HepG2 (cell line): ENCODE measurements around the gene LHPP.

Experiments
- ADNP ChIP-seq: sonication (generic); formaldehyde crosslinking; IDR thresholded peaks from 2 replicates; pipeline ENCODE4 v1.4.0; 2020; ENCODE audit warnings: missing genetic modification reagents
- EP300 ChIP-seq, 3 experiments: sonication (generic) in 1 of 3; formaldehyde crosslinking in 1 of 3; IDR thresholded peaks; 2 replicates each; pipeline versions ENCODE4 v1.5.1 to v1.6.1; 2011 to 2020; ENCODE audit warnings: low read depth in 2 of 3, low read length in 2 of 3, borderline replicate concordance in 1 of 3, improper control_type of control experiment in 1 of 3, mild to moderate bottlenecking in 1 of 3, missing genetic modification reagents in 1 of 3, moderate library complexity in 1 of 3
- EZH2 ChIP-seq: conservative IDR thresholded peaks from 2 replicates; pipeline ENCODE4 v1.6.1; 2012; ENCODE audit warnings: mild to moderate bottlenecking, low read depth, low read length, moderate library complexity
- GABPB1 ChIP-seq: IDR thresholded peaks from 2 replicates; pipeline ENCODE4 v1.6.1; 2016; ENCODE audit warnings: mild to moderate bottlenecking, missing genetic modification reagents, moderate library complexity, missing compliant biosample characterization
- MATR3 ChIP-seq: sonication (generic); formaldehyde crosslinking; IDR thresholded peaks from 2 replicates; pipeline ENCODE4 v1.4.0; 2020; ENCODE audit warnings: missing genetic modification reagents
- NCOR1 ChIP-seq: fragments of 200-600 bp; sonication (generic); IDR thresholded peaks from 2 replicates; pipeline ENCODE4 v1.7.0; 2017; ENCODE audit warnings: antibody characterized with exemption, low read length, borderline replicate concordance
- PHB2 ChIP-seq: fragments of 450-650 bp; IDR thresholded peaks from 2 replicates; pipeline ENCODE4 v1.6.1; 2018; ENCODE audit not compliant: partially characterized antibody
- POLR2A ChIP-seq, 2 experiments: IDR thresholded peaks; 2 replicates each; pipeline ENCODE4 v1.6.1; 2011; ENCODE audit warnings: low read depth in 2 of 2, low read length in 2 of 2, mild to moderate bottlenecking in 1 of 2, moderate library complexity in 1 of 2; ENCODE audit not compliant: insufficient read depth in 1 of 2
- REST ChIP-seq, 2 experiments: IDR thresholded peaks; 2 replicates each; pipeline ENCODE4 v1.6.1; 2011 to 2012; ENCODE audit warnings: low read length in 2 of 2, borderline replicate concordance in 1 of 2, low read depth in 1 of 2, mild to moderate bottlenecking in 1 of 2, moderate library complexity in 1 of 2
- ZNF33B ChIP-seq: sonication (generic); formaldehyde crosslinking; IDR thresholded peaks from 2 replicates; pipeline ENCODE4 v1.5.1; 2020; ENCODE audit warnings: mild to moderate bottlenecking, missing genetic modification reagents
- ZNF782 ChIP-seq: sonication (generic); formaldehyde crosslinking; IDR thresholded peaks from 2 replicates; pipeline ENCODE4 v1.4.0; 2020; ENCODE audit warnings: missing genetic modification reagents, mild to moderate bottlenecking, borderline replicate concordance
- TF ChIP-seq, protein P1 (sequence below): sonication (generic); formaldehyde crosslinking; IDR thresholded peaks from 2 replicates; pipeline ENCODE4 v1.4.0; 2020; ENCODE audit warnings: mild to moderate bottlenecking, missing genetic modification reagents
- TF ChIP-seq, protein P2 (sequence below): sonication (generic); formaldehyde crosslinking; IDR thresholded peaks from 2 replicates; pipeline ENCODE4 v1.4.0; 2020; ENCODE audit warnings: missing genetic modification reagents

DNA sequence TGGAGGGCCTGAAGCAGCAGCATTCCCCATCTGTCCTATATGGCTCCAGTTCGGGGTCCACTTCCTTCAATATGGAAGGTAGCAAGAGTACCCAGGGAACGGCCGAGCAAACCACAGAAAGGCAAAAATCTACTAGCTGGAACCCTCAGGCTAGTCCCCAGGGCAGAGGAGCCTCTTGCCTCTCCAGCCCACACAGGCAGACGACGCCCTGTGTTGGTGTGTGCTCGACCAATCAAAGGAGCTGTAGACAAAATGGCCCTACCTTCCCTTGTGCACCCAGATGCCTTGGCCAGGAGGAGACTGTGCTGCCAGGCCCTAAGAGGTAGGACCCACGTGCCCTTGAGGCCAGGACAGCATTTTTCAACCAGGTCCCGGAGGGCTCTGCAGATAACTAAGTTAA lies 191.1 kb downstream of the LHPP start:
- TF ChIP-seq EZH2 = no peak
- no peak for TF ChIP-seq MATR3 (CRISPR knock-in tag)
- TF ChIP-seq, protein P1, sequence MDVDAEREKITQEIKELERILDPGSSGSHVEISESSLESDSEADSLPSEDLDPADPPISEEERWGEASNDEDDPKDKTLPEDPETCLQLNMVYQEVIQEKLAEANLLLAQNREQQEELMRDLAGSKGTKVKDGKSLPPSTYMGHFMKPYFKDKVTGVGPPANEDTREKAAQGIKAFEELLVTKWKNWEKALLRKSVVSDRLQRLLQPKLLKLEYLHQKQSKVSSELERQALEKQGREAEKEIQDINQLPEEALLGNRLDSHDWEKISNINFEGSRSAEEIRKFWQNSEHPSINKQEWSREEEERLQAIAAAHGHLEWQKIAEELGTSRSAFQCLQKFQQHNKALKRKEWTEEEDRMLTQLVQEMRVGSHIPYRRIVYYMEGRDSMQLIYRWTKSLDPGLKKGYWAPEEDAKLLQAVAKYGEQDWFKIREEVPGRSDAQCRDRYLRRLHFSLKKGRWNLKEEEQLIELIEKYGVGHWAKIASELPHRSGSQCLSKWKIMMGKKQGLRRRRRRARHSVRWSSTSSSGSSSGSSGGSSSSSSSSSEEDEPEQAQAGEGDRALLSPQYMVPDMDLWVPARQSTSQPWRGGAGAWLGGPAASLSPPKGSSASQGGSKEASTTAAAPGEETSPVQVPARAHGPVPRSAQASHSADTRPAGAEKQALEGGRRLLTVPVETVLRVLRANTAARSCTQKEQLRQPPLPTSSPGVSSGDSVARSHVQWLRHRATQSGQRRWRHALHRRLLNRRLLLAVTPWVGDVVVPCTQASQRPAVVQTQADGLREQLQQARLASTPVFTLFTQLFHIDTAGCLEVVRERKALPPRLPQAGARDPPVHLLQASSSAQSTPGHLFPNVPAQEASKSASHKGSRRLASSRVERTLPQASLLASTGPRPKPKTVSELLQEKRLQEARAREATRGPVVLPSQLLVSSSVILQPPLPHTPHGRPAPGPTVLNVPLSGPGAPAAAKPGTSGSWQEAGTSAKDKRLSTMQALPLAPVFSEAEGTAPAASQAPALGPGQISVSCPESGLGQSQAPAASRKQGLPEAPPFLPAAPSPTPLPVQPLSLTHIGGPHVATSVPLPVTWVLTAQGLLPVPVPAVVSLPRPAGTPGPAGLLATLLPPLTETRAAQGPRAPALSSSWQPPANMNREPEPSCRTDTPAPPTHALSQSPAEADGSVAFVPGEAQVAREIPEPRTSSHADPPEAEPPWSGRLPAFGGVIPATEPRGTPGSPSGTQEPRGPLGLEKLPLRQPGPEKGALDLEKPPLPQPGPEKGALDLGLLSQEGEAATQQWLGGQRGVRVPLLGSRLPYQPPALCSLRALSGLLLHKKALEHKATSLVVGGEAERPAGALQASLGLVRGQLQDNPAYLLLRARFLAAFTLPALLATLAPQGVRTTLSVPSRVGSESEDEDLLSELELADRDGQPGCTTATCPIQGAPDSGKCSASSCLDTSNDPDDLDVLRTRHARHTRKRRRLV (CRISPR knock-in tag) = no peak
- TF ChIP-seq NCOR1 = no peak
- no peak for TF ChIP-seq REST (IDR thresholded peaks at IDR 0.05; ENCODE audit: borderline replicate concordance in 1 of 2, low read depth in 1 of 2, low read length in 2 of 2)
- TF ChIP-seq ZNF33B (CRISPR knock-in tag) = no peak
- no peak for TF ChIP-seq GABPB1 (CRISPR knock-in tag)
- TF ChIP-seq, protein P2, sequence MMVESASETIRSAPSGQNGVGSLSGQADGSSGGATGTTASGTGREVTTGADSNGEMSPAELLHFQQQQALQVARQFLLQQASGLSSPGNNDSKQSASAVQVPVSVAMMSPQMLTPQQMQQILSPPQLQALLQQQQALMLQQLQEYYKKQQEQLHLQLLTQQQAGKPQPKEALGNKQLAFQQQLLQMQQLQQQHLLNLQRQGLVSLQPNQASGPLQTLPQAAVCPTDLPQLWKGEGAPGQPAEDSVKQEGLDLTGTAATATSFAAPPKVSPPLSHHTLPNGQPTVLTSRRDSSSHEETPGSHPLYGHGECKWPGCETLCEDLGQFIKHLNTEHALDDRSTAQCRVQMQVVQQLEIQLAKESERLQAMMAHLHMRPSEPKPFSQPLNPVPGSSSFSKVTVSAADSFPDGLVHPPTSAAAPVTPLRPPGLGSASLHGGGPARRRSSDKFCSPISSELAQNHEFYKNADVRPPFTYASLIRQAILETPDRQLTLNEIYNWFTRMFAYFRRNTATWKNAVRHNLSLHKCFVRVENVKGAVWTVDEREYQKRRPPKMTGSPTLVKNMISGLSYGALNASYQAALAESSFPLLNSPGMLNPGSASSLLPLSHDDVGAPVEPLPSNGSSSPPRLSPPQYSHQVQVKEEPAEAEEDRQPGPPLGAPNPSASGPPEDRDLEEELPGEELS (CRISPR knock-in tag) = no peak
- TF ChIP-seq ZNF782 (CRISPR knock-in tag) = no peak
- no peak for TF ChIP-seq EP300 (IDR thresholded peaks at IDR 0.05; ENCODE audit: low read depth in 2 of 2, low read length in 2 of 2)
- TF ChIP-seq EP300 (CRISPR knock-in tag; IDR thresholded peaks at IDR 0.05; ENCODE audit: borderline replicate concordance) = no peak
- TF ChIP-seq POLR2A (IDR thresholded peaks at IDR 0.05; ENCODE audit: insufficient read depth in 1 of 2, low read depth in 2 of 2, low read length in 2 of 2) = no peak
- no peak for TF ChIP-seq PHB2
- no peak for TF ChIP-seq ADNP
